WERI-Rb-1 (cell line): ENCODE data around the gene FBH1.

Source experiments
- DNase-seq: peaks from one replicate; pipeline ENCODE4 v3.0.0-alpha.2; 2020
- H3K27ac ChIP-seq: fragments of 250-450 bp; sonication (Bioruptor Pico); 2 replicates; pipeline ENCODE4 v1.5.1; 2020; ENCODE audit warnings: mild to moderate bottlenecking, moderate library complexity
- H3K27me3 ChIP-seq: fragments of 250-450 bp; sonication (Bioruptor Pico); 2 replicates; pipeline ENCODE4 v1.5.1; 2021; ENCODE audit warnings: mild to moderate bottlenecking, low read depth, moderate library complexity; ENCODE audit not compliant: insufficient read depth, severe bottlenecking
- H3K36me3 ChIP-seq: fragments of 250-450 bp; sonication (Bioruptor Pico); 2 replicates; pipeline ENCODE4 v1.5.1; 2020; ENCODE audit warnings: mild to moderate bottlenecking, moderate library complexity
- H3K4me3 ChIP-seq: 2 replicates; pipeline ENCODE4 v1.5.1; 2011; ENCODE audit warnings: low read depth, mild to moderate bottlenecking, control low read depth, low read length
- H3K9me3 ChIP-seq: fragments of 250-450 bp; sonication (Bioruptor Pico); 2 replicates; pipeline ENCODE4 v1.5.1; 2021; ENCODE audit warnings: mild to moderate bottlenecking, moderate library complexity; ENCODE audit not compliant: severe bottlenecking
- CTCF ChIP-seq: IDR thresholded peaks from 2 replicates; pipeline ENCODE4 v1.5.1; 2011; ENCODE audit warnings: low read depth, mild to moderate bottlenecking, control low read depth, inconsistent platforms, low read length

Gene FBH1

GRCh38 chr10:5975641-5976473 lies 85.8 kb downstream of the FBH1 start:
- Histone ChIP-seq H3K27ac (no peak overlapping the region), H3K27me3 (peaks cover 23% of the 10 kb centered on the region), H3K9me3 (no peaks in the 10 kb centered on the region), H3K36me3 (no peaks in the 10 kb centered on the region), H3K4me3 (no peak overlapping the region)
- no peak for TF ChIP-seq CTCF
- no peak for DNase-seq

- no peak for DNase-seq
- Histone ChIP-seq H3K27ac (no peak overlapping the region), H3K4me3 (peak overlapping the region; percentile 29; the same call in 1 of the 2 replicates), H3K36me3 (no peaks in the 10 kb centered on the region), H3K9me3 (no peaks in the 10 kb centered on the region), H3K27me3 (peaks cover 26% of the 10 kb centered on the region)
- TF ChIP-seq CTCF, result no peak
These were observed 86.7 kb downstream of the FBH1 start for GRCh38 chr10:5976512-5977470.

GRCh38 chr10:5977471-5978229 lies 87.6 kb downstream of the FBH1 start, which contains the start of gene IL15RA:
IL15RA (minus strand) TSS chr10:5977543; CDS start chr10:5977492, 51 bp downstream.
- no peak for TF ChIP-seq CTCF
- DNase-seq, result no peak
- Histone ChIP-seq H3K9me3 (no peaks in the 10 kb centered on the region), H3K4me3 (peak within 1 kb of the TSS; percentile 29), H3K27ac (no peak within 1 kb of the TSS), H3K27me3 (peaks cover 26% of the 10 kb centered on the region), H3K36me3 (no peaks in the 10 kb centered on the region)

- H3K4me3 ChIP-seq, result no peak overlapping the region
- no peaks in the 10 kb centered on the region for H3K36me3 ChIP-seq
- H3K9me3 ChIP-seq, result no peaks in the 10 kb centered on the region
- H3K27me3 ChIP-seq, result peaks cover 26% of the 10 kb centered on the region
- TF ChIP-seq CTCF, result no peak
- DNase-seq, result no peak
- no peak overlapping the region for H3K27ac ChIP-seq
These were observed 88.1 kb downstream of the FBH1 start for GRCh38 chr10:5978230-5978489.

GRCh38 chr10:5981529-5981928 lies 91.5 kb downstream of the FBH1 start:
- H3K27ac ChIP-seq, result no peak overlapping the region
- H3K36me3 ChIP-seq, result no peaks in the 10 kb centered on the region
- no peaks in the 10 kb centered on the region for H3K9me3 ChIP-seq
- DNase-seq, result no peak
- H3K4me3 ChIP-seq, result no peak overlapping the region
- peaks cover 26% of the 10 kb centered on the region for H3K27me3 ChIP-seq
- no peak for TF ChIP-seq CTCF
